K562 (cell line): ENCODE measurements around the gene RSPH9.

ENCODE experiments used
- DPF2 ChIP-seq: fragments of 450-650 bp; IDR thresholded peaks from 2 replicates; pipeline ENCODE4 v1.6.1; 2016
- EGR1 ChIP-seq: fragments of 450-650 bp; conservative IDR thresholded peaks from 2 replicates; pipeline ENCODE4 v1.6.1; 2017; ENCODE audit warnings: mild to moderate bottlenecking
- IRF2 ChIP-seq: sonication (generic); formaldehyde crosslinking; IDR thresholded peaks from 2 replicates; pipeline ENCODE4 v1.8.1; 2022; ENCODE audit warnings: mild to moderate bottlenecking, missing genetic modification reagents
- PCBP1 ChIP-seq: fragments of 200-400 bp; formaldehyde crosslinking; IDR thresholded peaks from 2 replicates; pipeline ENCODE4 v1.6.1; 2018; ENCODE audit warnings: mild to moderate bottlenecking, low read depth, low read length; ENCODE audit not compliant: poor library complexity, severe bottlenecking
- SREBF2 ChIP-seq: sonication (generic); formaldehyde crosslinking; IDR thresholded peaks from 2 replicates; pipeline ENCODE4 v1.4.0; 2020; ENCODE audit warnings: mild to moderate bottlenecking, missing genetic modification reagents
- TSHZ1 ChIP-seq: fragments of 250-450 bp; sonication (Bioruptor Pico); IDR thresholded peaks from 2 replicates; pipeline ENCODE4 v1.4.0; 2020; ENCODE audit warnings: mild to moderate bottlenecking, moderate library complexity
- ZBTB7A ChIP-seq: IDR thresholded peaks from 2 replicates; pipeline ENCODE4 v1.6.1; 2011; ENCODE audit warnings: low read depth, mild to moderate bottlenecking, low read length, moderate library complexity, borderline replicate concordance; ENCODE audit not compliant: control insufficient read depth
- ZBTB8A ChIP-seq: fragments of 450-650 bp; IDR thresholded peaks from 2 replicates; pipeline ENCODE4 v1.6.1; 2018; ENCODE audit warnings: mild to moderate bottlenecking, moderate library complexity; ENCODE audit not compliant: partially characterized antibody
- TF ChIP-seq, protein P1 (sequence below), 3 experiments: IDR thresholded peaks in 2 of 3; conservative IDR thresholded peaks in 1 of 3; 2 replicates each; pipeline ENCODE4 v1.5.1; 2011 to 2012; ENCODE audit warnings: low read length in 3 of 3, mild to moderate bottlenecking in 3 of 3, control low read depth in 2 of 3, improper control_type of control experiment in 1 of 3, inconsistent platforms in 1 of 3, low read depth in 1 of 3, mixed read lengths in 1 of 3, moderate library complexity in 1 of 3; ENCODE audit not compliant: insufficient read depth in 2 of 3

DNA sequence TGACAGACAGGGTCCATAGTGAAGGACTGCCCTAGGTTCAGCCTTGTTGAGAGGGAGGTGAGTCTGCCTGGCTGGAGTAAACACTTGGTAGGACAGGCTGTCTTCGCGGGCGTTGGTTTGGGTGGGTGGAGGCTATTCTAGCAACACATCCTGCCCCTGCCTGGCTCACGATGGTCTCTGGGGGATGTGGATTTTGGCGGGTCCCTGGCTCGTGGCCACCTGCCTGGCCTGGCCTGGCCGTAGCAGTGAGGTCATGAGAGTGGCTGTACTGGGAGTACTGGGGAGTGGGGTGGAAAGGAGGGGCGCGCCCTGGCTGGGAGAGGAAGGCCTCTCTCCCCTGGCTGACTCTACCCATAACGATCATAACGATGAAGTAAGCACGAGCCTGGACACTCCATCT lies 73.0 kb downstream of the RSPH9 start:
- TF ChIP-seq EGR1, result no peak
- TF ChIP-seq DPF2, result no peak
- no peak for TF ChIP-seq ZBTB8A
- TF ChIP-seq, protein P1, sequence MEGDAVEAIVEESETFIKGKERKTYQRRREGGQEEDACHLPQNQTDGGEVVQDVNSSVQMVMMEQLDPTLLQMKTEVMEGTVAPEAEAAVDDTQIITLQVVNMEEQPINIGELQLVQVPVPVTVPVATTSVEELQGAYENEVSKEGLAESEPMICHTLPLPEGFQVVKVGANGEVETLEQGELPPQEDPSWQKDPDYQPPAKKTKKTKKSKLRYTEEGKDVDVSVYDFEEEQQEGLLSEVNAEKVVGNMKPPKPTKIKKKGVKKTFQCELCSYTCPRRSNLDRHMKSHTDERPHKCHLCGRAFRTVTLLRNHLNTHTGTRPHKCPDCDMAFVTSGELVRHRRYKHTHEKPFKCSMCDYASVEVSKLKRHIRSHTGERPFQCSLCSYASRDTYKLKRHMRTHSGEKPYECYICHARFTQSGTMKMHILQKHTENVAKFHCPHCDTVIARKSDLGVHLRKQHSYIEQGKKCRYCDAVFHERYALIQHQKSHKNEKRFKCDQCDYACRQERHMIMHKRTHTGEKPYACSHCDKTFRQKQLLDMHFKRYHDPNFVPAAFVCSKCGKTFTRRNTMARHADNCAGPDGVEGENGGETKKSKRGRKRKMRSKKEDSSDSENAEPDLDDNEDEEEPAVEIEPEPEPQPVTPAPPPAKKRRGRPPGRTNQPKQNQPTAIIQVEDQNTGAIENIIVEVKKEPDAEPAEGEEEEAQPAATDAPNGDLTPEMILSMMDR (IDR thresholded peaks at IDR 0.05 in 2 of 3, conservative IDR thresholded peaks at IDR 0.05 in 1 of 3; ENCODE audit: insufficient read depth in 2 of 3, low read depth in 1 of 3, low read length in 3 of 3), result no peak
- TF ChIP-seq TSHZ1 (CRISPR knock-in tag), result no peak
- TF ChIP-seq IRF2 (CRISPR knock-in tag), result no peak
- TF ChIP-seq ZBTB7A, result no peak
- no peak for TF ChIP-seq SREBF2 (CRISPR knock-in tag)
- no peak for TF ChIP-seq PCBP1
